ENCODE measurements around the gene TRAPPC3L.

- no peak for TF ChIP-seq CTCF (IDR thresholded peaks at IDR 0.05 in 4 of 5, conservative IDR thresholded peaks at IDR 0.05 in 1 of 5)
- TF ChIP-seq POLR2A (IDR thresholded peaks at IDR 0.05) = no peak
These were observed 98.4 kb downstream of the TRAPPC3L start for GRCh38 chr6:116447052-116447451.

Data from gastrocnemius medialis (tissue), 4 donors.